Measurements from ENCODE around the gene SHISA5. TPM values are rescaled to one million over a fixed set of nuclear protein-coding genes. Genes with fewer than 3 reads are reported as not detected.

SHISA5 gene
- total and polyA plus RNA-seq, 10 of the 15 experiments (the other 5 are each of a cell fraction or from before 2014, with no cell fraction given) = 17.1 to 148 (median 67.3) TPM

GRCh38 chr3:48459331-48459730, 44.6 kb downstream of the SHISA5 start (continued):
- no peak for TF ChIP-seq RELB (IDR thresholded peaks at IDR 0.05; ENCODE audit: low read depth)
- no peak for TF ChIP-seq IRF4 (IDR thresholded peaks at IDR 0.05; ENCODE audit: low read depth, low read length)
- TF ChIP-seq ZBED1 (IDR thresholded peaks at IDR 0.05; ENCODE audit: borderline replicate concordance) = no peak
- no peak for TF ChIP-seq MEF2B (IDR thresholded peaks at IDR 0.05; ENCODE audit: partially characterized antibody, poor library complexity, severe bottlenecking)
- no peak for TF ChIP-seq BRCA1 (IDR thresholded peaks at IDR 0.05; ENCODE audit: low read depth, low read length)

GRCh38 chr3:48456456-48456855, 47.5 kb downstream of the SHISA5 start:
- in situ Hi-C loops (cut with MboI) (no loop called here), intact Hi-C loops (cut with micrococcal nuclease; ENCODE audit: unreplicated experiment) (no loop called here)
- no peaks in the 10 kb centered on the region for H3K9me3 ChIP-seq (replicated peaks; ENCODE audit: control insufficient read depth, insufficient read depth, low read length)
- DNase-seq (ENCODE audit: low read depth, low spot score) (no peak), FAIRE-seq (no peak), ATAC-seq (no peak)
- ChIA-PET RAD21 (ENCODE audit: unreplicated experiment) (interaction anchor here (0.6 to 1.4 kb wide), 2 partner anchors 20 to 463 kb away, joined by 3 read pairs; no protein-coding TSS in a partner anchor), POLR2A (no interaction called here), SMC1A (ENCODE audit: uncharacterized antibody, unreplicated experiment) (no interaction called here), CTCF (interaction anchor here (0.6 to 3.8 kb wide), 2 partner anchors 20 to 56 kb away, joined by 3 to 22 read pairs; no protein-coding TSS in a partner anchor)
- no peak overlapping the region for H3K9ac ChIP-seq (ENCODE audit: control insufficient read depth, insufficient read depth, low read length)
- BruUV-seq (replicated peaks) = no TSS peak
- H3K4me2 ChIP-seq (ENCODE audit: control insufficient read depth, insufficient read depth) = no peak overlapping the region
- no peaks in the 10 kb centered on the region for H3K27me3 ChIP-seq (replicated peaks in 1 of 2; ENCODE audit: control insufficient read depth in 2 of 2, insufficient read depth in 2 of 2, low read length in 1 of 2)
- H4K20me1 ChIP-seq (ENCODE audit: control insufficient read depth, insufficient read depth) = no peaks in the 10 kb centered on the region
- no peak overlapping the region for H3K27ac ChIP-seq (ENCODE audit: control insufficient read depth, insufficient read depth)
- no peak overlapping the region for H3K4me3 ChIP-seq
- 100% methylated on average over 1 of the region's 1 CpG for WGBS (ENCODE audit: insufficient coverage, insufficient replicate concordance, low lambda C conversion rate, missing lambda C conversion rate)
- peaks cover 14 to 38% of the 10 kb centered on the region in 2 experiments for H3K36me3 ChIP-seq (ENCODE audit: control insufficient read depth in 2 of 2, insufficient read depth in 2 of 2, low read length in 1 of 2)
- no peaks in the 10 kb centered on the region for H3K4me1 ChIP-seq (ENCODE audit: control insufficient read depth, insufficient read depth, low read length)
- TF ChIP-seq IRF3 (IDR thresholded peaks at IDR 0.05) = no peak
- H3K79me2 ChIP-seq (ENCODE audit: control insufficient read depth, insufficient read depth, low read length) = no peaks in the 10 kb centered on the region
- H2AFZ ChIP-seq (ENCODE audit: control insufficient read depth, low read depth, low read length) = no peak overlapping the region
